ENCODE data around the gene ATAD3B.
"Not testable (repeated sequence)": the region's sequence is repeated elsewhere in the genome, so short reads cannot be mapped to it uniquely, and the experiment has no call there.

Gene ATAD3B

GRCh38 chr1:1482856-1483255 lies 11.3 kb downstream of the ATAD3B start:
- no peak for DNase-seq (ENCODE audit: low read depth)

GRCh38 chr1:1483714-1484113 lies 12.1 kb downstream of the ATAD3B start:
- DNase-seq (ENCODE audit: low read depth) = no peak

GRCh38 chr1:1484976-1485750 lies 13.6 kb downstream of the ATAD3B start:
- DNase-seq (ENCODE audit: low read depth) = not testable (repeated sequence)

GRCh38 chr1:1485755-1486317 lies 14.3 kb downstream of the ATAD3B start:
- DNase-seq (ENCODE audit: low read depth) = not testable (repeated sequence)

- DNase-seq (ENCODE audit: low read depth) = no peak
Observed at GRCh38 chr1:1487701-1488100, 16.1 kb downstream of the ATAD3B start.

GRCh38 chr1:1489231-1489630 lies 17.7 kb downstream of the ATAD3B start:
- DNase-seq (ENCODE audit: low read depth) = no peak

GRCh38 chr1:1489861-1490260 lies 18.3 kb downstream of the ATAD3B start:
- no peak for DNase-seq (ENCODE audit: low read depth)

GRCh38 chr1:1490633-1491230 lies 19.2 kb downstream of the ATAD3B start:
- no peak for DNase-seq (ENCODE audit: low read depth)

- no peak for DNase-seq (ENCODE audit: low read depth)
Observed at GRCh38 chr1:1491601-1492000, 20.0 kb downstream of the ATAD3B start.

- not testable (repeated sequence) for DNase-seq (ENCODE audit: low read depth)
Observed at GRCh38 chr1:1494311-1494710, 22.7 kb downstream of the ATAD3B start.

- not testable (repeated sequence) for DNase-seq (ENCODE audit: low read depth)
Observed at GRCh38 chr1:1495461-1495975, 24.0 kb downstream of the ATAD3B start.

GRCh38 chr1:1504777-1505365 lies 33.3 kb downstream of the ATAD3B start:
- peak; percentile 67 for DNase-seq (ENCODE audit: low read depth)

GRCh38 chr1:1505366-1505798 lies 33.8 kb downstream of the ATAD3B start:
- DNase-seq (ENCODE audit: low read depth) = not testable (repeated sequence)

GRCh38 chr1:1505801-1506200 lies 34.2 kb downstream of the ATAD3B start:
- DNase-seq (ENCODE audit: low read depth) = not testable (repeated sequence)

- no peak for DNase-seq (ENCODE audit: low read depth)
Observed at GRCh38 chr1:1507305-1507704, 35.7 kb downstream of the ATAD3B start.

GRCh38 chr1:1508775-1509464 lies 37.4 kb downstream of the ATAD3B start:
- not testable (repeated sequence) for DNase-seq (ENCODE audit: low read depth)

- DNase-seq (ENCODE audit: low read depth) = not testable (repeated sequence)
Observed at GRCh38 chr1:1509465-1509850, 37.9 kb downstream of the ATAD3B start.

- DNase-seq (ENCODE audit: low read depth) = peak; percentile 25
Observed at GRCh38 chr1:1510912-1511532, 39.5 kb downstream of the ATAD3B start.

- DNase-seq (ENCODE audit: low read depth) = peak; percentile 97
Observed at GRCh38 chr1:1511533-1512285, 40.1 kb downstream of the ATAD3B start, which contains the start of gene ATAD3A. ATAD3A (plus strand) TSS chr1:1512162; CDS start chr1:1512269, 107 bp downstream.

- not testable (repeated sequence) for DNase-seq (ENCODE audit: low read depth)
Observed at GRCh38 chr1:1512425-1512824, 40.9 kb downstream of the ATAD3B start.

GRCh38 chr1:1513675-1514074 lies 42.1 kb downstream of the ATAD3B start:
- not testable (repeated sequence) for DNase-seq (ENCODE audit: low read depth)

All from CMK (cell line).